Mammary epithelial cell (primary cell): ENCODE results near the gene SETX.

Experiments used
- EZH2 ChIP-seq: IDR thresholded peaks from 2 replicates; pipeline ENCODE4 v1.6.1; 2012; ENCODE audit warnings: low read length, inconsistent platforms, borderline replicate concordance
- TF ChIP-seq, protein P1 (sequence below), 2 donors: IDR thresholded peaks in 1 of 2; conservative IDR thresholded peaks in 1 of 2; 2 replicates each; pipeline ENCODE4 v1.5.1; 2011 to 2012; ENCODE audit warnings: inconsistent platforms in 2 of 2, low read length in 2 of 2, mild to moderate bottlenecking in 2 of 2, control low read depth in 1 of 2, low read depth in 1 of 2; ENCODE audit not compliant: insufficient read depth in 1 of 2; ENCODE audit errors: extremely low read depth in 1 of 2

GRCh38 chr9:132221941-132222340, 132.8 kb downstream of the SETX start:
- TF ChIP-seq EZH2 = no peak
- TF ChIP-seq, protein P1, sequence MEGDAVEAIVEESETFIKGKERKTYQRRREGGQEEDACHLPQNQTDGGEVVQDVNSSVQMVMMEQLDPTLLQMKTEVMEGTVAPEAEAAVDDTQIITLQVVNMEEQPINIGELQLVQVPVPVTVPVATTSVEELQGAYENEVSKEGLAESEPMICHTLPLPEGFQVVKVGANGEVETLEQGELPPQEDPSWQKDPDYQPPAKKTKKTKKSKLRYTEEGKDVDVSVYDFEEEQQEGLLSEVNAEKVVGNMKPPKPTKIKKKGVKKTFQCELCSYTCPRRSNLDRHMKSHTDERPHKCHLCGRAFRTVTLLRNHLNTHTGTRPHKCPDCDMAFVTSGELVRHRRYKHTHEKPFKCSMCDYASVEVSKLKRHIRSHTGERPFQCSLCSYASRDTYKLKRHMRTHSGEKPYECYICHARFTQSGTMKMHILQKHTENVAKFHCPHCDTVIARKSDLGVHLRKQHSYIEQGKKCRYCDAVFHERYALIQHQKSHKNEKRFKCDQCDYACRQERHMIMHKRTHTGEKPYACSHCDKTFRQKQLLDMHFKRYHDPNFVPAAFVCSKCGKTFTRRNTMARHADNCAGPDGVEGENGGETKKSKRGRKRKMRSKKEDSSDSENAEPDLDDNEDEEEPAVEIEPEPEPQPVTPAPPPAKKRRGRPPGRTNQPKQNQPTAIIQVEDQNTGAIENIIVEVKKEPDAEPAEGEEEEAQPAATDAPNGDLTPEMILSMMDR (conservative IDR thresholded peaks at IDR 0.05 in 1 of 2, IDR thresholded peaks at IDR 0.05 in 1 of 2; ENCODE audit: extremely low read depth in 1 of 2, insufficient read depth in 1 of 2, low read depth in 1 of 2, low read length in 2 of 2) = no peak
